PFSK-1 (cell line): ENCODE data around the gene ZNF827.

Source experiments
- FOXP2 ChIP-seq: optimal IDR thresholded peaks from 2 replicates; pipeline ENCODE3; 2011; ENCODE audit warnings: borderline replicate concordance, control low read depth, inconsistent platforms; ENCODE audit not compliant: insufficient read depth; ENCODE audit errors: extremely low read length, extremely low read depth
- POLR2AphosphoS5 ChIP-seq: IDR thresholded peaks from 2 replicates; pipeline ENCODE4 v1.6.1; 2012; ENCODE audit warnings: low read depth, mild to moderate bottlenecking, control low read depth, low read length, moderate library complexity
- REST ChIP-seq, 2 experiments: IDR thresholded peaks; 2 replicates each; pipeline versions ENCODE4 v1.6.1 to v1.8.0; 2011 to 2012; ENCODE audit warnings: low read depth in 2 of 2, low read length in 2 of 2, control low read depth in 1 of 2, inconsistent platforms in 1 of 2, mild to moderate bottlenecking in 1 of 2, moderate library complexity in 1 of 2; ENCODE audit not compliant: insufficient read depth in 1 of 2
- SIN3A ChIP-seq: IDR thresholded peaks from 2 replicates; pipeline ENCODE4 v1.6.1; 2012; ENCODE audit warnings: mild to moderate bottlenecking, low read length, moderate library complexity, borderline replicate concordance; ENCODE audit not compliant: insufficient read depth
- TAF1 ChIP-seq: IDR thresholded peaks from 2 replicates; pipeline ENCODE4 v1.6.1; 2012; ENCODE audit warnings: low read length, control low read depth, borderline replicate concordance; ENCODE audit not compliant: insufficient read depth

ZNF827 gene

GRCh38 chr4:145795521-145795920 is 143.1 kb downstream of the ZNF827 start:
- TF ChIP-seq TAF1 (no peak), SIN3A (no peak), REST (IDR thresholded peaks at IDR 0.05; ENCODE audit: insufficient read depth in 1 of 2, low read depth in 2 of 2, low read length in 2 of 2) (no peak), POLR2AphosphoS5 (no peak), FOXP2 (no peak)

GRCh38 chr4:145792429-145792828 is 146.2 kb downstream of the ZNF827 start:
- TF ChIP-seq POLR2AphosphoS5 (no peak), SIN3A (no peak), TAF1 (no peak), REST (IDR thresholded peaks at IDR 0.05; ENCODE audit: insufficient read depth in 1 of 2, low read depth in 2 of 2, low read length in 2 of 2) (no peak), FOXP2 (no peak)

GRCh38 chr4:145791988-145792387 is 146.6 kb downstream of the ZNF827 start:
- TF ChIP-seq POLR2AphosphoS5 (no peak), FOXP2 (no peak), TAF1 (no peak), REST (IDR thresholded peaks at IDR 0.05; ENCODE audit: insufficient read depth in 1 of 2, low read depth in 2 of 2, low read length in 2 of 2) (no peak), SIN3A (no peak)

GRCh38 chr4:145788755-145789154 is 149.9 kb downstream of the ZNF827 start:
- TF ChIP-seq SIN3A (no peak), TAF1 (no peak), FOXP2 (no peak), REST (IDR thresholded peaks at IDR 0.05; ENCODE audit: insufficient read depth in 1 of 2, low read depth in 2 of 2, low read length in 2 of 2) (no peak), POLR2AphosphoS5 (no peak)

GRCh38 chr4:145786830-145787229 is 151.8 kb downstream of the ZNF827 start:
- TF ChIP-seq REST (IDR thresholded peaks at IDR 0.05; ENCODE audit: insufficient read depth in 1 of 2, low read depth in 2 of 2, low read length in 2 of 2), result no peak
- TF ChIP-seq POLR2AphosphoS5, result no peak
- no peak for TF ChIP-seq TAF1
- TF ChIP-seq FOXP2, result no peak
- no peak for TF ChIP-seq SIN3A
